Right cardiac atrium (tissue), 5 donors: Measurements from ENCODE around the gene SCN9A. TPM values are rescaled to one million over a fixed set of nuclear protein-coding genes. Genes with fewer than 3 reads are reported as not detected.

Source experiments
- ATAC-seq, 2 donors: fragments of 200-7000 bp; cut with Tn5 transposase; one replicate each; pipeline versions ENCODE4 v1.8.0 to v1.9.1; 2020; ENCODE audit warnings: moderate library complexity in 2 of 2, mild to moderate bottlenecking in 1 of 2
- DNase-seq, 3 donors: peaks; one replicate each; pipeline ENCODE4 v3.0.0-alpha.2; 2020
- H3K27ac ChIP-seq: one replicate; pipeline ENCODE4 v1.5.1; 2013; ENCODE audit warnings: mild to moderate bottlenecking, low read length, control low read depth, moderate library complexity
- H3K27me3 ChIP-seq: one replicate; pipeline ENCODE4 v1.6.1; 2013; ENCODE audit not compliant: control insufficient read depth, insufficient read depth
- H3K4me1 ChIP-seq: one replicate; pipeline ENCODE4 v1.6.1; 2013; ENCODE audit warnings: low read length; ENCODE audit not compliant: control insufficient read depth, insufficient read depth
- H3K4me3 ChIP-seq: one replicate; pipeline ENCODE4 v1.5.1; 2013; ENCODE audit warnings: low read length, control low read depth
- H3K9me3 ChIP-seq: one replicate; pipeline ENCODE4 v1.6.1; 2013; ENCODE audit warnings: low read length; ENCODE audit not compliant: control insufficient read depth
- WGBS: extraction: QIAGEN DNeasy Blood & Tissue Kit; methylation state at CpG from one replicate; pipeline ENCODE4 v1.1.7; 2013; 5-methylcytosine and 5-hydroxymethylcytosine counted together
- intact Hi-C, 4 donors: fragments of 100-400 bp; cut with DNase I; formaldehyde crosslinking; loops; one replicate each; pipeline versions ENCODE4 v1.11.0 to v1.14.0; 2022 to 2023
- polyA plus RNA-seq: library from polyadenylated mRNA; stranded (reverse); fragments of 200-250 nt; gene quantifications from one replicate; pipeline ENCODE4 v1.2.3, GENCODE V29; 2013
- total RNA-seq, 4 donors: library from RNA; stranded (reverse); fragmentation: NEBNext Ultra II Directional; extraction: Animal tissue kit (Norgen Biotek cat#: 25700); gene quantifications; one replicate each; pipeline ENCODE4 v1.2.1, GENCODE V29; 2021
- donor health status: healthy with polysubstance abuse.
- donor health status: DM: no; HTN: yes; CAD: no.
- donor health status: DM: no; HTN: no; CAD: no.
- donor health status: DM: no; HTN: yes; CAD: no; lungs with severe emphysema.
- donor health status: DM: yes; HTN: yes; CAD: no.

The SCN9A gene
- total and polyA plus RNA-seq, 5 donors: 0.43 to 1.5 (median 1.0) TPM

GRCh38 chr2:166375195-166375735 lies 479 bp downstream of the SCN9A start:
- DNase-seq (no peak), ATAC-seq (peak in 1 of 2 donors; percentile 10)
- Histone ChIP-seq H3K4me3 (peak overlapping the region; percentile 53), H3K9me3 (no peaks in the 10 kb centered on the region), H3K27ac (no peak overlapping the region), H3K27me3 (no peaks in the 10 kb centered on the region), H3K4me1 (no peaks in the 10 kb centered on the region)
- WGBS: 2% methylated on average over 17 of the region's 17 CpGs
- intact Hi-C loops: no loop called here

GRCh38 chr2:166373951-166374350 lies 1.8 kb downstream of the SCN9A start:
- H3K27ac ChIP-seq: no peak overlapping the region
- no peaks in the 10 kb centered on the region for H3K9me3 ChIP-seq
- no peaks in the 10 kb centered on the region for H3K4me1 ChIP-seq
- H3K4me3 ChIP-seq: no peak overlapping the region
- no peaks in the 10 kb centered on the region for H3K27me3 ChIP-seq
- intact Hi-C loops: no loop called here
- ATAC-seq (no peak), DNase-seq (no peak)

- ATAC-seq: no peak
- Histone ChIP-seq H3K4me1 (no peaks in the 10 kb centered on the region), H3K27me3 (no peaks in the 10 kb centered on the region), H3K9me3 (no peaks in the 10 kb centered on the region), H3K4me3 (no peak overlapping the region), H3K27ac (no peak overlapping the region)
- no peak for DNase-seq
- intact Hi-C loops: no loop called here
Observed at GRCh38 chr2:166373539-166373938, 2.2 kb downstream of the SCN9A start.

GRCh38 chr2:166373105-166373504 lies 2.6 kb downstream of the SCN9A start:
- no peaks in the 10 kb centered on the region for H3K4me1 ChIP-seq
- intact Hi-C loops: no loop called here
- H3K4me3 ChIP-seq: no peak overlapping the region
- DNase-seq: no peak
- ATAC-seq: no peak
- WGBS: 44% methylated on average over 2 of the region's 2 CpGs
- no peaks in the 10 kb centered on the region for H3K27me3 ChIP-seq
- H3K9me3 ChIP-seq: no peaks in the 10 kb centered on the region
- H3K27ac ChIP-seq: no peak overlapping the region

- WGBS: 84% methylated on average over 2 of the region's 2 CpGs
- DNase-seq (no peak), ATAC-seq (no peak)
- H3K27me3 ChIP-seq: no peaks in the 10 kb centered on the region
- H3K4me1 ChIP-seq: no peaks in the 10 kb centered on the region
- H3K9me3 ChIP-seq: no peaks in the 10 kb centered on the region
- no peak overlapping the region for H3K4me3 ChIP-seq
- H3K27ac ChIP-seq: no peak overlapping the region
- intact Hi-C loops: no loop called here
Observed at GRCh38 chr2:166372046-166372445, 3.7 kb downstream of the SCN9A start.

GRCh38 chr2:166365803-166366420 lies 9.8 kb downstream of the SCN9A start:
- WGBS: 69% methylated on average over 6 of the region's 6 CpGs
- H3K9me3 ChIP-seq: no peaks in the 10 kb centered on the region
- DNase-seq (no peak), ATAC-seq (no peak)
- intact Hi-C loops: no loop called here
- H3K27me3 ChIP-seq: no peaks in the 10 kb centered on the region
- H3K27ac ChIP-seq: no peak overlapping the region
- no peak overlapping the region for H3K4me3 ChIP-seq
- no peaks in the 10 kb centered on the region for H3K4me1 ChIP-seq

GRCh38 chr2:166365239-166365638 lies 10.5 kb downstream of the SCN9A start:
- Histone ChIP-seq H3K27ac (no peak overlapping the region), H3K4me1 (no peaks in the 10 kb centered on the region), H3K9me3 (no peaks in the 10 kb centered on the region), H3K27me3 (no peaks in the 10 kb centered on the region), H3K4me3 (no peak overlapping the region)
- ATAC-seq: no peak
- 88% methylated on average over 3 of the region's 3 CpGs for WGBS
- DNase-seq: no peak
- intact Hi-C loops: no loop called here

- DNase-seq (no peak), ATAC-seq (no peak)
- no peaks in the 10 kb centered on the region for H3K9me3 ChIP-seq
- WGBS: 91% methylated on average over 9 of the region's 9 CpGs
- no peaks in the 10 kb centered on the region for H3K27me3 ChIP-seq
- H3K4me1 ChIP-seq: no peaks in the 10 kb centered on the region
- H3K4me3 ChIP-seq: no peak overlapping the region
- intact Hi-C loops: no loop called here
- H3K27ac ChIP-seq: no peak overlapping the region
Observed at GRCh38 chr2:166364476-166365161, 11.1 kb downstream of the SCN9A start.

- Histone ChIP-seq H3K9me3 (no peaks in the 10 kb centered on the region), H3K27ac (no peak overlapping the region), H3K4me1 (no peaks in the 10 kb centered on the region), H3K4me3 (no peak overlapping the region), H3K27me3 (no peaks in the 10 kb centered on the region)
- no peak for ATAC-seq
- DNase-seq: no peak
- intact Hi-C loops: no loop called here
- 75% methylated on average over 3 of the region's 3 CpGs for WGBS
Observed at GRCh38 chr2:166361351-166362153, 14.2 kb downstream of the SCN9A start.

- WGBS: 52% methylated on average over 2 of the region's 2 CpGs
- intact Hi-C loops: no loop called here
- H3K27me3 ChIP-seq: no peaks in the 10 kb centered on the region
- H3K4me3 ChIP-seq: no peak overlapping the region
- no peaks in the 10 kb centered on the region for H3K4me1 ChIP-seq
- H3K27ac ChIP-seq: no peak overlapping the region
- DNase-seq: no peak
- no peak for ATAC-seq
- H3K9me3 ChIP-seq: no peaks in the 10 kb centered on the region
Observed at GRCh38 chr2:166360906-166361305, 14.8 kb downstream of the SCN9A start.

- no peak for ATAC-seq
- no peak overlapping the region for H3K4me3 ChIP-seq
- no peaks in the 10 kb centered on the region for H3K27me3 ChIP-seq
- no peaks in the 10 kb centered on the region for H3K9me3 ChIP-seq
- intact Hi-C loops: no loop called here
- no peak for DNase-seq
- no peak overlapping the region for H3K27ac ChIP-seq
- H3K4me1 ChIP-seq: no peaks in the 10 kb centered on the region
Observed at GRCh38 chr2:166360426-166360825, 15.3 kb downstream of the SCN9A start.
